HL-60 (cell line): Measurements from ENCODE around the gene STOML1.

ENCODE experiments used
- DNase-seq, 2 experiments: peaks; one replicate each; pipeline ENCODE4 v3.0.0-alpha.2; 2010 to 2020; ENCODE audit warnings: low read depth in 1 of 2, low spot score in 1 of 2
- H3K27ac ChIP-seq: fragments of 250-450 bp; sonication (Bioruptor Pico); replicated peaks from 2 replicates; pipeline ENCODE4 v1.5.1; 2020; ENCODE audit warnings: mild to moderate bottlenecking, moderate library complexity
- H3K27me3 ChIP-seq: fragments of 250-450 bp; sonication (Bioruptor Pico); 2 replicates; pipeline ENCODE4 v1.5.1; 2021; ENCODE audit warnings: mild to moderate bottlenecking, moderate library complexity; ENCODE audit not compliant: insufficient read depth, poor library complexity, severe bottlenecking
- H3K4me3 ChIP-seq: replicated peaks from 2 replicates; pipeline ENCODE4 v1.5.1; 2011; ENCODE audit warnings: mild to moderate bottlenecking, control low read depth, low read length; ENCODE audit not compliant: insufficient read depth
- GABPA ChIP-seq: IDR thresholded peaks from 2 replicates; pipeline ENCODE4 v1.6.1; 2012; ENCODE audit warnings: low read depth
- POLR2AphosphoS5 ChIP-seq: IDR thresholded peaks from 2 replicates; pipeline ENCODE4 v1.6.1; 2012; ENCODE audit warnings: low read depth
- SPI1 ChIP-seq: IDR thresholded peaks from 2 replicates; pipeline ENCODE4 v1.6.1; 2012; ENCODE audit warnings: low read depth, mild to moderate bottlenecking, borderline replicate concordance
- TF ChIP-seq, protein P1 (sequence below): IDR thresholded peaks from one replicate; pipeline ENCODE4 v1.5.1; 2011; ENCODE audit warnings: low read length, control low read depth, inconsistent platforms; ENCODE audit not compliant: insufficient read depth
- TF ChIP-seq, protein P2 (sequence below): IDR thresholded peaks from 2 replicates; pipeline ENCODE4 v1.6.1; 2012; ENCODE audit warnings: low read depth; ENCODE audit not compliant: insufficient replicate concordance

STOML1 gene

DNA sequence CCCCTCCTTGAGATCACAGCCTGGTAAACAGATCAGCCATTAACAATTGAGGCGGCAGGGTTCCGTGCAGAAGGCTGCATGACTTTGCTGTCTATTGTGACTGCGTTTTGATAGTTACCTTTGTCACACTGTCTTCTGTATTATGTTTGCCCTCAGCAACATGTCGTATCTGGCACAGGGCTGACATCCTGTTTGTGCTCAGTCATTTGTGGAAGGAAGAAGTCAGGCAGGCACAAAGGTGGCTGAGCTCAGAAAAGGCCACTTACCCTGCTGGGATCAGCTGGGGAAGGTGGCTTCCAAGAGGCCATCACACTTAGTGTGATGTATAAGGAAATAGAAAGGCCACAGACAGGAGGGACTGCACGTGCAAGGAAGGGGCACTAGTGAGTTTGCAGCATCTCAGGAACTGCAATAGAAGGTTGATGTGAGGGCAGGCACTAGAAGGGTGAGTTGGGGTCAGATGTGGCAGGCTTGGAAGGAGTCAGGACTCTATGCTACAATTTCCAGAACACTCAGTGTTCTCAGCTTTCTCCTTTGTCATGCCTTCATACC lies 15.8 kb upstream of the STOML1 start:
- Histone ChIP-seq H3K27me3 (no peaks in the 10 kb centered on the region), H3K27ac (no peak overlapping the region), H3K4me3 (no peak overlapping the region)
- DNase-seq, result no peak
- TF ChIP-seq POLR2AphosphoS5 (no peak), GABPA (no peak), SPI1 (no peak)
- TF ChIP-seq, protein P1, sequence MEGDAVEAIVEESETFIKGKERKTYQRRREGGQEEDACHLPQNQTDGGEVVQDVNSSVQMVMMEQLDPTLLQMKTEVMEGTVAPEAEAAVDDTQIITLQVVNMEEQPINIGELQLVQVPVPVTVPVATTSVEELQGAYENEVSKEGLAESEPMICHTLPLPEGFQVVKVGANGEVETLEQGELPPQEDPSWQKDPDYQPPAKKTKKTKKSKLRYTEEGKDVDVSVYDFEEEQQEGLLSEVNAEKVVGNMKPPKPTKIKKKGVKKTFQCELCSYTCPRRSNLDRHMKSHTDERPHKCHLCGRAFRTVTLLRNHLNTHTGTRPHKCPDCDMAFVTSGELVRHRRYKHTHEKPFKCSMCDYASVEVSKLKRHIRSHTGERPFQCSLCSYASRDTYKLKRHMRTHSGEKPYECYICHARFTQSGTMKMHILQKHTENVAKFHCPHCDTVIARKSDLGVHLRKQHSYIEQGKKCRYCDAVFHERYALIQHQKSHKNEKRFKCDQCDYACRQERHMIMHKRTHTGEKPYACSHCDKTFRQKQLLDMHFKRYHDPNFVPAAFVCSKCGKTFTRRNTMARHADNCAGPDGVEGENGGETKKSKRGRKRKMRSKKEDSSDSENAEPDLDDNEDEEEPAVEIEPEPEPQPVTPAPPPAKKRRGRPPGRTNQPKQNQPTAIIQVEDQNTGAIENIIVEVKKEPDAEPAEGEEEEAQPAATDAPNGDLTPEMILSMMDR, result no peak
- TF ChIP-seq, protein P2, sequence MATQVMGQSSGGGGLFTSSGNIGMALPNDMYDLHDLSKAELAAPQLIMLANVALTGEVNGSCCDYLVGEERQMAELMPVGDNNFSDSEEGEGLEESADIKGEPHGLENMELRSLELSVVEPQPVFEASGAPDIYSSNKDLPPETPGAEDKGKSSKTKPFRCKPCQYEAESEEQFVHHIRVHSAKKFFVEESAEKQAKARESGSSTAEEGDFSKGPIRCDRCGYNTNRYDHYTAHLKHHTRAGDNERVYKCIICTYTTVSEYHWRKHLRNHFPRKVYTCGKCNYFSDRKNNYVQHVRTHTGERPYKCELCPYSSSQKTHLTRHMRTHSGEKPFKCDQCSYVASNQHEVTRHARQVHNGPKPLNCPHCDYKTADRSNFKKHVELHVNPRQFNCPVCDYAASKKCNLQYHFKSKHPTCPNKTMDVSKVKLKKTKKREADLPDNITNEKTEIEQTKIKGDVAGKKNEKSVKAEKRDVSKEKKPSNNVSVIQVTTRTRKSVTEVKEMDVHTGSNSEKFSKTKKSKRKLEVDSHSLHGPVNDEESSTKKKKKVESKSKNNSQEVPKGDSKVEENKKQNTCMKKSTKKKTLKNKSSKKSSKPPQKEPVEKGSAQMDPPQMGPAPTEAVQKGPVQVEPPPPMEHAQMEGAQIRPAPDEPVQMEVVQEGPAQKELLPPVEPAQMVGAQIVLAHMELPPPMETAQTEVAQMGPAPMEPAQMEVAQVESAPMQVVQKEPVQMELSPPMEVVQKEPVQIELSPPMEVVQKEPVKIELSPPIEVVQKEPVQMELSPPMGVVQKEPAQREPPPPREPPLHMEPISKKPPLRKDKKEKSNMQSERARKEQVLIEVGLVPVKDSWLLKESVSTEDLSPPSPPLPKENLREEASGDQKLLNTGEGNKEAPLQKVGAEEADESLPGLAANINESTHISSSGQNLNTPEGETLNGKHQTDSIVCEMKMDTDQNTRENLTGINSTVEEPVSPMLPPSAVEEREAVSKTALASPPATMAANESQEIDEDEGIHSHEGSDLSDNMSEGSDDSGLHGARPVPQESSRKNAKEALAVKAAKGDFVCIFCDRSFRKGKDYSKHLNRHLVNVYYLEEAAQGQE, result no peak

DNA sequence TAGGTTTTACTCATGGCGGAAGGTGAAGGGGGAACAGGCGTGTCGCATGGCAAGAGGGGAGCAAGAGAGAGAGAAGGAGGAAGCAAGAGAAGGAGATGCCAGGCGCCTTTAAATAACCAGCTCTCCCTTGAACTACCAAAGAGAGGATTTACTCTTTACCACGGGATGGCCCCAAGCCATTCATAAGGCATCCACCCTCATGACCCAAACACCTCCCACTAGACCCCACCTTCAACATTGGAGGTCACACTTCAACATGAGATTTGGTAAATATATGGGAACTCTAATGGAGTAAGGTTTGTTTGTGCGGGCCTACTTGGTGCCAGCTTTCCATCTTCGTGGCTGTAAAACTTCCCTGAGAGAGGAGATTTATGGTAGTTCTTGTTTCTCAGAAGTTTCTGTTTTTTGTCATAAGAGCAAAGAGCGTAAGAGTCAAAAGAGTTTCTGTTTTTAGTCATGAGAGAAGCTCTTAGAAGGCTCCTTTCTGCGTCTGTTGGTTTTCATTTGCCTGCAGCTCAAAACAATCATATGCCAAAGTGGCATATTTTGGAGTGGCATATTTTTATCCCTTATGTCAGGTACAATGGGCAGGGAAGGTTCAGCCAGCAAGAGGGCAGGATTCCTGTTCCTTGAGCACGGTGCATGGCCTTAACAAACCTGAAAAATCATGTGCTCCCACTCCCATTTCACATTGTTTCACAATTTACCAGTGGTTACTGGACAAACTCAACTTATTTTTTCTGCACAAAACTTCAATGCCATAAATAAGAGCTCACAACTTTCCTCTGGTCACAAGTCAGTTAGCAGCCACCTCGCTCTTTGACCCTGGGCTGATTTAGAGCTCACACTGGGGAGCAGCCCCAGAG lies 14.9 kb upstream of the STOML1 start:
- Histone ChIP-seq H3K27me3 (no peaks in the 10 kb centered on the region), H3K4me3 (no peak overlapping the region), H3K27ac (no peak overlapping the region)
- TF ChIP-seq, protein P1, result no peak
- TF ChIP-seq, protein P2, result no peak
- TF ChIP-seq POLR2AphosphoS5 (no peak), SPI1 (no peak), GABPA (no peak)
- no peak for DNase-seq

DNA sequence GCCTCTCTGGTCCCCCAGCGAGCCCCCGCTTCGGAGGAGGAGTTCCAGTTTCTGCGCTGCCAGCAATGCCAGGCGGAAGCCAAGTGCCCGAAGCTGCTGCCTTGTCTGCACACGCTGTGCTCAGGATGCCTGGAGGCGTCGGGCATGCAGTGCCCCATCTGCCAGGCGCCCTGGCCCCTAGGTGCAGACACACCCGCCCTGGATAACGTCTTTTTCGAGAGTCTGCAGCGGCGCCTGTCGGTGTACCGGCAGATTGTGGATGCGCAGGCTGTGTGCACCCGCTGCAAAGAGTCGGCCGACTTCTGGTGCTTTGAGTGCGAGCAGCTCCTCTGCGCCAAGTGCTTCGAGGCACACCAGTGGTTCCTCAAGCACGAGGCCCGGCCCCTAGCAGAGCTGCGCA lies 5.9 kb upstream of the STOML1 start:
- no peaks in the 10 kb centered on the region for H3K27me3 ChIP-seq
- TF ChIP-seq, protein P1, result no peak
- TF ChIP-seq, protein P2, result no peak
- TF ChIP-seq GABPA, result no peak
- TF ChIP-seq SPI1, result no peak
- TF ChIP-seq POLR2AphosphoS5, result no peak
- DNase-seq, result no peak
- no peak overlapping the region for H3K27ac ChIP-seq
- H3K4me3 ChIP-seq, result no peak overlapping the region
